GM12891 (cell line): ENCODE data around the gene MED7.

ENCODE experiments used
- POLR2A ChIP-seq: IDR thresholded peaks from 2 replicates; pipeline ENCODE4 v1.6.1; 2011; ENCODE audit warnings: low read depth, low read length, control low read depth
- TAF1 ChIP-seq: IDR thresholded peaks from 2 replicates; pipeline ENCODE4 v1.6.1; 2011; ENCODE audit warnings: low read depth, low read length, control low read depth

- peak; percentile 34; the same call in 1 of the 2 replicates for TF ChIP-seq TAF1
- peak; percentile 54; the same call in 1 of the 2 replicates for TF ChIP-seq POLR2A
Observed at GRCh38 chr5:157108976-157109375, 33.7 kb downstream of the MED7 start, which contains the start of gene HAVCR2.
